Spleen (tissue), 7 donors: ENCODE measurements around the gene EXOSC2.

ENCODE experiments used
- CTCF ChIP-seq, 11 experiments: fragments of 200-600 bp in 7 of 11; fragments of 450-650 bp in 4 of 11; sonication (generic) in 4 of 11; IDR thresholded peaks in 8 of 11; conservative IDR thresholded peaks in 3 of 11; 1 replicate in 7 of 11; 2 replicates in 4 of 11; pipeline versions ENCODE4 v1.4.0 to v1.8.0; 2016 to 2021; ENCODE audit warnings: antibody characterized with exemption in 11 of 11, inconsistent platforms in 4 of 11, mild to moderate bottlenecking in 1 of 11
- POLR2A ChIP-seq, 3 donors: fragments of 450-650 bp; IDR thresholded peaks; one replicate each; pipeline ENCODE4 v1.5.1; 2017; ENCODE audit warnings: antibody characterized with exemption in 3 of 3, mild to moderate bottlenecking in 1 of 3
- donor health status: DM: no; HTN: no; CAD: no; lungs with moderate emphysema.
- donor health status: DM: no; HTN: no; CAD: no.
- donor health status: DM: no; HTN: no; CAD: no.

- TF ChIP-seq POLR2A (IDR thresholded peaks at IDR 0.05): no peak
- no peak for TF ChIP-seq CTCF (IDR thresholded peaks at IDR 0.05 in 8 of 11, conservative IDR thresholded peaks at IDR 0.05 in 3 of 11)
These were observed 38.6 kb downstream of the EXOSC2 start for GRCh38 chr9:130732136-130732535.
